Activated CD8-positive, alpha-beta memory T cell treated with anti-CD3 and anti-CD28 coated beads, Interleukin-2, amount 50 U/mL, for 4 hours (primary cell): ENCODE results near the gene CGRRF1.

Experiments
- DNase-seq: peaks from one replicate; pipeline ENCODE4 v3.0.0-alpha.2; 2020

CGRRF1 gene, protein sequence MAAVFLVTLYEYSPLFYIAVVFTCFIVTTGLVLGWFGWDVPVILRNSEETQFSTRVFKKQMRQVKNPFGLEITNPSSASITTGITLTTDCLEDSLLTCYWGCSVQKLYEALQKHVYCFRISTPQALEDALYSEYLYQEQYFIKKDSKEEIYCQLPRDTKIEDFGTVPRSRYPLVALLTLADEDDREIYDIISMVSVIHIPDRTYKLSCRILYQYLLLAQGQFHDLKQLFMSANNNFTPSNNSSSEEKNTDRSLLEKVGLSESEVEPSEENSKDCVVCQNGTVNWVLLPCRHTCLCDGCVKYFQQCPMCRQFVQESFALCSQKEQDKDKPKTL

DNA sequence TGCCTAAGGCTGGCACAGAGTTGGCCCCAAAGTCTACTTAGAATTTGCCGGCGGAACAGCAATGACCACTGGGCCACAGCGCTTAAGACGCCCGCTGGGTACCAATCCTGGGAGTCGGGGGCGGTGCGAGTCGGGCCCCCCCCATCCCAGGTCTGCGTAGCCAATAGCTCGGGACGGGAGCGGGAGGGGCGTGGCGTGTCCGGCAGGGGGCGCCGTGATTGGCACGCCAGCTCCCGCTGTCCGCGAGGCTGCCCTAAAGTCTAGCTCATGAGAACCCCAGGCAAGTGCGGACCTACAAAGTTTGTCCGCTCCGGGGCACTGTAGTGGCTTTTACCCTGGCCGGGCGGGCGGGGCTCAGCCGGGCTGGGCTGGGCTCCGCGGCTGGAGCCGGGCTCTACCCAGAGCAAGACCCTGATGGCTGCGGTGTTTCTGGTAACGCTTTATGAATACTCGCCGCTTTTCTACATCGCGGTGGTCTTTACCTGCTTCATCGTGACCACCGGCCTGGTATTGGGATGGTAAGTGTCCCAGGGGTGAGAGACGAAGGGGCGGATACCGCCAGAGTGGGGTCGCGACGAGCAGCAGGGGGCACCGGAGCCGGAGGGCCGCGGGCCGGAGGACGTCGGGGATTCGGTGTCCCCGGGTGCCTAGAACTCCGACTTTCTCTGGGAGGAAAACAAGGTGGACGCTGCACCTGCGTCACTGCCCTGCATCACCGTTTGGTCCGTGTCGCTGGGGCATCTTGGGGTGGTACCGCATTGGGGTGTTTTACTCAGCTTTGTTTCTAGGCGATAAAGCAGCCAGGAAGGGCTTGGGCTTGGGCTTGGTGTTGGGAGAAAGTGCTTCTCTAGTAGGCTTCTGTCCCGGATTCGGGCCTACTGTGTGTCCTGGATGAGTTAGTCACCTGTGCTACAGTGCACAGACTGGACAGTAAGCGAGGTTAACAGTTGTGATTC lies at the start of gene CGRRF1:
Gene CGRRF1 (plus strand): TSS at position 361 of the 956 bp plus-strand sequence. CDS start 54 bp downstream, at position 415.
- DNase-seq = peak; percentile 97

DNA sequence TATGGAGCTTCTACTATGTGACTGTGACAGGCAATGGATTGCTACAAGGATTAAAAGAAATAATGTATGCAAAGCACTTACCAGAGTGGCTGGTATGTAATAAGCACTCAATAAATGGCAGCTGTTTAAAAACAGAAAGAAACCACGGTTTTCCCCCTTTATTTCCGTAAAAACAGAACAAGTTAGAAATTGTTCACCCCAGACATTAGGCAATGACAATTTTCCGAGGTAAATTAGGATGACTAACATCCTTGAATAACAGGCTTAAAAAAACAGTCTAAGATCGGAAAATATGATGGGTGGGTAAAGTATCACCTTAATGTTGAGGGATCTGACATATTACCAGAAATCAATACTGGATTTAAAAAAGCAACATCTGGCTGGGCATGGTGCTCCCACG lies 47.7 kb upstream of the CGRRF1 start:
- no peak for DNase-seq

DNA sequence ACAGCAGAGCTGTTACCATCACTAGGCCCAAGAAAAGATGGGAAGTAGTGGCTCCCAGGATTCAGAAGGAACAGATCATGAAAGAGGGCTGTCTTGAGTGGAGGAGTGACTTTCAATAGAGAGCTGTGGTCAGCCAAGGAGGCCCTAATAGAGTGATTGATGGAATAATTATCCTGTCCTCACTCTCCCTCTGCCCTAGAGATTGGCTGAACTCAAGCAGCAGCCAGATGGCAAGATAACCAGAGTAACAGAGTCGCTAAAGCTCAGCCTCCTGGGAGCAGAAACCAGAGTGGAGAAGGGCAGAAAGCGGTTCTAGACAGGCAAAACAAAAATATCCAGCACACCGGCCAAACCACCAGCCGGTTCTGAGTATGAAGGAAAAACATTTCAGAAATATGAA lies 44.1 kb upstream of the CGRRF1 start:
- DNase-seq = no peak

DNA sequence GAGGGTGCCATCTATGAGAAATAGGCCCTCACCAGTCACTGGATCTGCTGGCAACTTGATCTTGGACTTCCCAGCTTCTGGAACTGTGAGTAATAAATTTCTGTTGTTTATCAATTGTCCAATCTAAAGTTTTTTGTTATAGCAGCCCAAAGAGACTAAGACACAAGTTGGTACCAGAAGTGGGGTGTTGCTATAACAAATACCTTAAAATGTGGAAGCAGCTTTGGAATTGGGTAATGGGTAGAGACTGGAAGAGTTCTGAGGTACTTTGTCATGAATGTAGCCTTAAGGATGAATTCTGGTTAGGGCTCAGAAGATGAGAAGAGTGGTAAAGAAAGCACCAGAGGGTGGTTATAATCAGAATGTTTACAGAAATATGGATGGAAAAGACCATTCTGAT lies 42.4 kb upstream of the CGRRF1 start:
- no peak for DNase-seq

DNA sequence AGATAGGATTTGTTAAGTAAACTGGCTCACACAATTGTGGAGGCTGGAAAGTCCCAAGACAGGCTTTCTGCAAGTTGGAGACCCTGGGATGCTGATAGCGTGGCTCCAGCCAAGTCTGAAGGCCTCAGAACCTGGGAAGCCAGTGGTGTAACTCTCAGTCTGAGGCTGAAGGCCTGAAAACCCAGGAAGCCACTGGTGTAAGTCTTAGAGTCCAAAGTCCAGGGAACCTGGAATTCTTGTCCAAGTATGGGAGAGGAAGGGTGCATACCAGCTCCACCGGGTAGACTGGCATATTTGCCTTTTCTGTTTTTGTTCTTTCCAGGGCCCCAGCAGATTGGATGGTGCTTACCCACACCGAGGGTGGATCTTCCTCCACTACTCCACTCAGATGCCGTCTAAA lies 39.0 kb upstream of the CGRRF1 start:
- no peak for DNase-seq

DNA sequence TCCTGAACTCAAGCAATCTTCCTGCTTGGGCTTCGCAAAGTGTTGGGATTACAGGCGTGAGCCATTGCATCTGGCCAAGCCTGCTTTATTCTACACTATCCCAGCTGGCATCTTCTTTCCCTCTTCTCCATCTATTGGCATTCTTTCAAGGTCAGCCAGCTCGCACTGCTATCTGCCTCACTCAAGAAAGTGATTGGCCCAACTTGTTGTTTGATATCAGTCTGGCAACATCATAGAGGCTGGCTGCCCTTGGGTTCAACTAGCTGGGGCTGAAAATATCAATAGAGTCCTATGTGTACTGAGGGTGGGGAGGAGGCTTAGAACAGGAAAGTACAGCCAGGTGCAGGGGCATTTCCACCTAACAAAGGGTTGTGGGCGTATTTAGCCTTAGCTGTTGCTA lies 38.1 kb upstream of the CGRRF1 start:
- DNase-seq = no peak

DNA sequence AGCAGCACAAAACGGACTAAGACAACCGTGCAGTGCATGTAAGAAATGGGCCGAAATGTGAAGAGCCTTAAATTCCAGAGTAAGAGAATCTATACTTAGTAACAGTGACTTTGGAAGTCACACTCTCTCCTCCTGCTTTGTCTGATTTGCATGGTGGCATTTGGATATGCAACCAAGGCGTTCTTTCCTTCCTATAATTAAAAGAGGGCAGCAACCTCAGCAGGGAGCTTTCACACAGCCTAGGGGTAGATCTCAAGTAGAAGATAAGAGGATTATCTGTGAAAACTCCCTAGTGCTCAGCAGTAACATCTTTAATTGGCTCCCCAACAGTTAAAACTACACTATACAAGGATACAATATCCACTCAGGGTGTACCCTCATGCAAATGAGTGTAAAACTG lies 37.4 kb upstream of the CGRRF1 start:
- DNase-seq = no peak

DNA sequence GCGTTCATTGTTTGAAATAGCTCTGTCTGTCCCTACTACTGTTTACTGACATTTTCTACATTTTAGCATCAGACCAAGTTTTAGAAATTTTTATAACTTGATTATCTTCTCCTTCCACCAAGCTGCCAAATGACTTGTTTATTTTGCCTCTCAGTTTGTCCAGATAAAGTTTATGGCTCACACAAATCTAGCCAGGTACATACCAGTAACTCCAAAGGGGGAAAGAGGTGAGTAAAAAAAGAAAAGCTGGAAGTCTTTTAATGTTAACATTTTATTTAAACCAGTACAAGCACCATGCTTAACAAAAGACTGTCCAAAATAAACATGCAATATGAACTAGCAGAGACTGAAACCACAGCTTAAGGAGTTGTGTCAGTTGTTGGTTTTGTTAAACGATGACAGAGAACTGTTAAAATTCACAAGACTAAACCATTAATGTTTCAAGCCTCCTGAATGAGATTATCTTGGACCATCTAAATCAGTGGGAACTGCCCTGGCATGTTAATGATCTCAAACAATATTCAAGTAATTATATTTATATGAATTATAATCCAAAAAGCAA lies 35.4 kb upstream of the CGRRF1 start:
- DNase-seq = no peak

DNA sequence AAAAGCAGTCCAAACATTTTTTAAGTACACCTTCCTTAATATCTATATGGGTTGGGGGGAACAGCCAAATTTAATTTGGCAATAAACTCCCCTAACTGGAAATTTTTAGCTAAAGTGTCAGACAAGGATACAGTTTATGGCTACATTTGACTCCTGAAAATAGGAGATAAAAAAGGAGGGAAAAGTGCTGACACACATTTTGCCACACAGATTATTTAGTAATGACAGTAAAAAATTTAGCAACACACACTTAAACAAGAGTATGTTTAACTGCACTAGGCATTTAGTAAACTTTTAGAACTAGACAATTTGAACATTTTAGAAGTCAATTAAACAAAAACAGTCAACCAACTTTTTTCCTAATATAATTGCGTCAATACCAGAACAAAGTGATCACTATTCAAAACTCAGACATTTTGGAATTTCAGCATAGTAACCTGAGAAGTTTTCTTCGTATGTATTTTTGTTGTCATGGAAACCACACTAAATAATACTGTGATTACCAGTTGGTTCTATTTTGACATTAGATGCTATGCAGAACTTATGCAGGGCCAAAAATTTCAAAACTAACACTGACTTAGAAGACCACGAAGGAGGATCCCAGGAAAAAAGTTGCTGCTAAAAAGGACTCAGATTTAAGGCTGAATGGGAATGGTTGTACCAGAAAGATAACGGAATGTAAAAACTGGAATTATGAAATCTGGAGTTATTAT lies 34.4 kb upstream of the CGRRF1 start:
- DNase-seq = no peak

DNA sequence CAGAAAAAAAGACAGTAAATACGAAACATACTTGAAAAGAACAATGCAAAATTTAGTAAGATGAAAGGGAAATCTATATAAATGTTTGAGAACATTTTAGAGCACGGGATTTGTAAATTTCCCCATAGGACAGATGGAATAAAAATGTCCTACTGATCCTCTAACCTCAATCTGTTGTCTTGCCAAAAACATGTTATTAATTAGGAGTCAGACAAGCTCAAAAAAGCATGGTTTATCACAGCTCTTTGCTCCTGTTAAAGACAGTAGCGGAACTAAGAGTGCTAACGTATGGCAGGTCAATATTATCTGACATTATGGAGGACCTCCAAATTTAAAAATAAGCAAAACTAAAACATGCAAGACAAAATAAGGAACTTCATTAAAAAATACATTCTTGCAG lies 33.8 kb upstream of the CGRRF1 start:
- DNase-seq = no peak

DNA sequence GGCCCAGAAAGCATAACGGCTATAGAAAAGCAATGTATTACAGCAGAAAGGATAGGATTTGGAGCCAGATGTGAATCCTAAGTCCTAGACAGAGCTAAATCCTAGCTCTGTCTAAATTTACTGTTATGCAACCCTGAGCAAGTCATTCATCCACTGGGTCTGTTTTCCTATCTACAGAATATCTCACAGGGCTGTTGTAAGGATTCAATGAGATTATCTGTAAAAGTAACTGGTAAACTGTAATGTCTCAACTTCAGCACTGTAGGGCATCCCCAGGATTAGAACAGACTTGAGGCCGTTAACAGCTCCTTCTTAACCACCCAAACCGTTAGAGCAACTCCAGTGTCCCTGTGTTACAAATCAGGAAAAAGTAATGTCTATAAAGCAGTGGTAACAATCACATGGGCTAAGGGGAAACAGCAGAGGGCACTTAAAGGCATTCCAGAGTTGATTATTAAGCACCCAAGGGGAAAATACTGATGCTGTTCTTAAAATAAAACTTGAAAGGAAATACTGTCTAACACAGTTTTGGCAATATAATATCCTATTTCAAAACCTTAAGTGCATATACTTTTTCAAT lies 31.0 kb upstream of the CGRRF1 start:
- no peak for DNase-seq

DNA sequence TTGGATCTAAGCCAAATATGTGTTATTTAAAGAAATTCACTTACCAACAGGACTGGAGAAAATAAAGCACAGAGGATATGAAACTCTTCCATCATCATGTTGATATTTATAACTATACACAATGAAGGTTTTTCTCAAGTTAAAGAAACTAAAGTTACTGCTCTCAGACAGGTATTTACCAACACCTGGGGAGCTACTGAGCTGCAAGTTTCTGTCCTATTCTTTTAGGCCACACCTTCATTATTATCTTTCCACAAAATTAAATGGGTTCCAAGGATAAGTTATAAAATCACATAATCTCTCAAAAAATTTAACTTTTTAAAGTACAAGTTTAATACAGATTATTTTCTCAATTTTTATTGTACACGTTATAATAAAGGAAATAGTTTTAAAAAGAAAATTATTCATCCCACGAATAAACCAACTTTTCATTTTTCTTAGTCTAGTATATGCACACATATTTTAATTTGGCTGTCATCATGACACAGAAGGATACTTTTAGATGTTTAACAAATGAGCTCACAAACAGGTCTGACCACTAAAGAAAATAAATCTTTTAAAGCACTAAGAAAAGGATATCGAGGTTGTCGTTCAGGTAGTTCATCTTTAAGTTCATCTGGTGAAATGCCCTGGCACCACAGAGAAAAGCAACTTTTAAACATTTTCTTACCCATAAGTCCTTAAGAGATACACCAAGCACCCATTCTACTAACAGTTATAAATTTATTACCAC lies 28.7 kb upstream of the CGRRF1 start:
- no peak for DNase-seq

DNA sequence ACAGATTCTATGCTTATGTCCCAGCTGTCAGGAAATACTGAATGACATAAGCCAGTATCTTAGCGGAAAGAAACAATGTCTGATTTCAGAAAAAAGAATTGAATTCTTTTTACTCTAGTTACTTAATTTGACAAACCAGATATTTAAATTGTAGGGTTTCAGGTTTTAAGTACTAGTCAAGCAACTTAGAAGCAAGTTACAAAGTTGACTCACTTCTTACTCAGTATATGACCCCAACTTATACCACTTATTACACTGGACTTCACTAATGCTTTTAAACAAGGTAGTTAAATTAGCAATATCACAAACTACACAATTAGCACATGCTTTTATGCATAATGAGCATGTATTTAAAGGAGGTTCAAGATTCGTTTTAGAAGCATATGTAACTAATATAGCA lies 28.0 kb upstream of the CGRRF1 start:
- DNase-seq = no peak

DNA sequence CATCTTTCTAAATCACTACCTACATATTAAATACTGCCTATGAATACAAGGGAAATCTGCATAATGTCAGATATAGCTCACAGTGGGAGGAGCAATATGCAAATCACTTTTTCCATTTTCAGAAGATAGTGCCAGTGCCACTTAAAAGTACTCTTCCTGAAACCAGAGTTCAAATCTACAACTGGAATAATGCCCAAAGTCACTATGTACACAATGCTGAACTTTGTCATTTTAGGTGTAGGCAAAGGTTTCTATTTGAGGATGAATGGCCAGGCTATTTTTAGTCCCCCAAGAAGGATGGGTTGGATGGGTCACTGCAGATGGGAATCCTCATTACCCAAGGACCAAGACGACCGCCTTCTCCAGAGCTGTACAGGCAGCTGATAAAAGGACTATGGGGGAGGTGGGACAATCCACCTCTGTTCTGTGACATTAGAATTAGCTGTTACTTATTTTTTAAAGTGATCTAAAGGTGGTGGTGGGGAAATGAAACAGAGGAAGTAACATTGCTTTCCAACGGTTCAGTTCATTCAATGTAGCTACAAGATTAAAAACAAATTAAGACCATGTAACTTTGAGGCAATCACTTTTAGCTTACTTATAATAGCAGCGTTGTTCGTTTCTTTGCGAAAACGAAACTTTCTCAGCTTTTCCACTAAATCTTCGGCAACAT lies 26.5 kb upstream of the CGRRF1 start:
- no peak for DNase-seq

DNA sequence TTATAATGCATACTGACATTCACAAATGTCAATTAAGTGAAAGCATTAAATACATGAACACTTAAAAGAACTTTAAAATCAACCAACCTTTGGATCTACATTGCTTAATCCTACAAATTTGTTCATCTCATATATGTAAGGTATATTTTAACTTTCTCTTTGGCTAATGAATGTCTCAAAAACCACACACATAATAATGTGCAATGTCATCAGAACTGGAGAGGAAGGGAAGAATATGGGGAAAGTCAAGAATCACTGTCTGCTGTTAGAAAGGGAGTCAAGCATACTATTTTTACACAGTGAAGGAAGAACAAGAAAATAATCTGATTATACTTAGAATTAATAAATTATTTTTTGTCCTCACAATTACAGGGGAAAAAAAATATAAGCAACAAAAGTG lies 25.9 kb upstream of the CGRRF1 start:
- no peak for DNase-seq

DNA sequence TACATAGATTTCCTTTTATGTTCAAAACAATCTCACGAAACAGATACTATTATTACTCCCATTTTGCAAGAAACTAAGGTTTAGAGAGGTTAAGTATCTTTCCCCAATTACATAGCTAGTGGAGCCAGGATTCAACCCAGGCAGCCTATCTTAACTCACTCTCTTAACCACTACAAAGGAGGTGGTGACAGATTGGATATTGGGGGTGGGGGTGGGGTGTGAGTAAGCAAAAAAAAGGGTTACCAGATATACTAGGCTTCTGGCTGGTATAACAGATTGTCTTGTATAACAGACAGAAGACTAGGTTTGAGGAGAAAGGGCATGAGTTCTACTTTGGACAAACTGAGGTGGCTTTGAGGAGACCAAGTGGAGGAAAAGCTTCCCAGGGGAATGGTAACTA lies 23.0 kb upstream of the CGRRF1 start:
- no peak for DNase-seq

DNA sequence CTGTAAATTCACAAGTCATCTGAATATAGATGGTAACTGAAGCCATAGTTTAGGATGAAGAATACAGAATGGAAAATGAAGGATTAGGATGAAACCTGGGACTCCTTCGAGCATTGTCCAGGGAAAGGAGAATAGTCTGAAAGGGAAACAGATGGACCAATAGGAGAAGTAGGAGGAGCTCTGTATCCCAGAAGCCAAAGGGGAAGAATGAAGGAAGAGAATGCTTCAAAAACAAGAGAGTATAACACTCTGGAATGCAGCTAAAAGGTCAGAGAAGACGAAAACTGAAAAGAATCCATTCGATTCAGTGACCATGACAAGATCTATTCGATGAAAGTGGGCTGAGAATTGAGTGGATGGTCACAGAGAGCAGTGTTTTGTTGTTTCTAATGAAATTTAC lies 21.9 kb upstream of the CGRRF1 start:
- DNase-seq = no peak

DNA sequence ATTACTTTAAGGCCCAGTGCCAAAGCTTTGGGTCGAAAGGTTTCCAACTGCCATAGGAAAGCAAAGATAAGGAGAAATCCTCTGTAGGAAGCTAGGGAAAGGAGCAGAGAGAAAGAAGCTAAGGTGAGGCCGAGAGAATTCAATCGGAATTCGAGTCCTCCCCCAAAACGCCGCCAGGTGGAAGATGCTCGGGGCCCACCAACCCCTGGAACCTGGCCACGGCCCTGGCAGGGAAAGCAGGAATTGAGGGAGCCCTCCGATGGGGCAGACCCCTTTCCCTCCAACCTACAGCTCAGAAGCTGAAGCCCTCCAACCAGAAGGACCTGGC lies 21.4 kb upstream of the CGRRF1 start:
- DNase-seq = no peak

DNA sequence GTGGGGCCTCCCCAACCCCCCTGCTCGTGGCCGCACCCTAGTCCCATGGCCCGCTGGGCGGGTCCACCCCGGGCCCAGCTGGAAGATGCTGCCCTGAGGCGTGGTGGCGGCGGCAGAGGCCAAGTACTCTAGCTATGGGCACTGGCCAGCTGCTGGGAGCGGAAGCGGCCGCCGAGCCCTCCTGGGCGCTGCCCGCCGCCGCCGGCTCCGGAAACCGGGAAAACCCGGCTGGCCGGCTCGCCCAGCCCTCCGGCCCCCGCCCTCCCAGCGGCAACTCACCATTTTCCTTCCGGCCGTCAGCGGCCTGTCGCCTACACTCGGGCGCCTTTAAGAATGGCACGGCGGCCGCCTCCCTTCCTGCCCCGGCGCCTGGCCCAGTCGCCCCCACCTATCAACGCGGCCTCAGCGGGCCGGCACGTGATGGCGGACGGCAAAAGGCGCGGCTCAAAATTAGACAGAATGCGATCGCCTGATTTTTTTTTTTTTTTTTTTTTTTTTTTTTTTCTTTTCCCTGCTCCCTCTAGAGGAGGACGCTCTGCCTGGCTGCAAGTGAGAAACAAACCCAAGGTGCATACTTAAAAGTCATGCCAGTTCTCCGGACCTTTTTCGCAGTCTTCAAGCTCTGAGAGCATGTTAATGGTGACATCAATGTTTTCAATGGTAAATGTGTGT lies 20.9 kb upstream of the CGRRF1 start, which contains the start of gene GMFB:
Gene GMFB (minus strand): TSS at position 335 of the 672 bp plus-strand sequence. CDS start 53 bp downstream, at position 282.
- peak; percentile 85 for DNase-seq

DNA sequence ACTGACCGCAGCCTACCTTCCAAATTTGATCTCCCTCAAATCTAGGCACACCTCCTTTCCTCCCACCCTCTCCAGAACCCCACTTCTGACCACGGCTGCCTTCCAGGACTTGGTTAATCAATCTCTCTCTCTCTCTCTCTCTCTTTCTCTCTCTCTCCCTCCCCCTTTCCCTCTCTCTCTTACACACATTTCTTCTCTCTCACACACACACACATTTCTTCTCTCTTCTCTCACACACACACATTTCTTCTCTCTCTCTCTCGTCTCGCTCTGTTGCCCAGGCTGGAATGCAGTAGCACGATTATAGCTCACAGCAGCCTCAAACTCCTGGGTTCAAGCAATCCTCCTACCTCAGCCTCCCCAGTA lies 20.4 kb upstream of the CGRRF1 start:
- no peak for DNase-seq
